SH-SY5Y (cell line): ENCODE results near the gene PARP14.

Experiments
- GATA2 ChIP-seq: IDR thresholded peaks from 2 replicates; pipeline ENCODE4 v1.6.1; 2011; ENCODE audit warnings: mild to moderate bottlenecking, low read depth, low read length
- GATA3 ChIP-seq: IDR thresholded peaks from 2 replicates; pipeline ENCODE4 v1.6.1; 2011; ENCODE audit warnings: low read depth, mild to moderate bottlenecking, low read length, moderate library complexity

DNA sequence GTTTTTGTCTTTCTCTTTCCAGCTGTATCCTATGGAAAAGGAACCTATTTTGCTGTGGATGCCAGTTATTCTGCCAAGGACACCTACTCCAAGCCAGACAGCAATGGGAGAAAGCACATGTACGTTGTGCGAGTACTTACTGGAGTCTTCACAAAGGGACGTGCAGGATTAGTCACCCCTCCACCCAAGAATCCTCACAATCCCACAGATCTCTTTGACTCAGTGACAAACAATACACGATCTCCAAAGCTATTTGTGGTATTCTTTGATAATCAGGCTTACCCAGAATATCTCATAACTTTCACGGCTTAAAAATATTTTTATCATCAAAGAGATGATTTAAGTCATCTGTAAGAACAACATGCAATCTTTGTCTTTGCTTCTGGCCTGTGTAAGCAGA lies 44.9 kb upstream of the PARP14 start:
- TF ChIP-seq GATA2 (no peak), GATA3 (no peak)
